Measurements from ENCODE around the gene ICE2. TPM values are rescaled to one million over a fixed set of nuclear protein-coding genes. Genes with fewer than 3 reads are reported as not detected.

ICE2 gene
- total and polyA plus RNA-seq, 2 of the 8 experiments (the other 6 are each of a cell fraction or from before 2014, with no cell fraction given): 40.0 to 87.3 TPM

- TF ChIP-seq CHD7 (IDR thresholded peaks at IDR 0.05; ENCODE audit: insufficient replicate concordance, low read length) (no peak), PHF8 (conservative IDR thresholded peaks at IDR 0.05; ENCODE audit: low read depth, low read length) (no peak), MAX (IDR thresholded peaks at IDR 0.05) (no peak), POLR2AphosphoS5 (IDR thresholded peaks at IDR 0.05; ENCODE audit: low read depth, low read length) (no peak)
Measured at GRCh38 chr15:60417112-60417511, 61.8 kb downstream of the ICE2 start (continued).

Measured in H1 (cell line).